ENCODE results near the gene UTP25. TPM values are rescaled to one million over a fixed set of nuclear protein-coding genes. Genes with fewer than 3 reads are reported as not detected.

Gene UTP25
- total RNA-seq, 4 donors from 2014 or later = 9.9 to 12.9 (median 11.1) TPM

GRCh38 chr1:209878964-209879363, 51.2 kb downstream of the UTP25 start:
- no peak for TF ChIP-seq CTCF (IDR thresholded peaks at IDR 0.05)
- no peak for TF ChIP-seq POLR2A (IDR thresholded peaks at IDR 0.05)
- H3K4me3 ChIP-seq (ENCODE audit: low read depth, poor library complexity, severe bottlenecking) = no peak overlapping the region
- intact Hi-C loops (cut with DNase I; ENCODE audit: low total_unique reads) = no loop called here
- 64 to 100% methylated on average over 1 of the region's 1 CpG for WGBS, 2 donors
- DNase-seq (ENCODE audit: low spot score in 2 of 2) = no peak

- intact Hi-C loops (cut with DNase I; ENCODE audit: low total_unique reads) = no loop called here
- no peak for DNase-seq (ENCODE audit: low spot score in 2 of 2)
- 64 to 69% methylated on average over 12 of the region's 12 CpGs for WGBS, 2 donors
- H3K4me3 ChIP-seq (ENCODE audit: low read depth, poor library complexity, severe bottlenecking) = no peak overlapping the region
- no peak for TF ChIP-seq CTCF (IDR thresholded peaks at IDR 0.05)
- no peak for TF ChIP-seq POLR2A (IDR thresholded peaks at IDR 0.05)
These were observed 51.8 kb downstream of the UTP25 start for GRCh38 chr1:209879539-209879938.

- WGBS, 2 donors = 79 to 82% methylated on average over 3 of the region's 3 CpGs
- TF ChIP-seq POLR2A (IDR thresholded peaks at IDR 0.05) (no peak), CTCF (IDR thresholded peaks at IDR 0.05) (no peak)
- no peak for DNase-seq (ENCODE audit: low spot score in 2 of 2)
- intact Hi-C loops (cut with DNase I; ENCODE audit: low total_unique reads) = no loop called here
- no peak overlapping the region for H3K4me3 ChIP-seq (ENCODE audit: low read depth, poor library complexity, severe bottlenecking)
These were observed 52.3 kb downstream of the UTP25 start for GRCh38 chr1:209880031-209880430.

- intact Hi-C loops (cut with DNase I; ENCODE audit: low total_unique reads) = no loop called here
- 77 to 83% methylated on average over 5 of the region's 5 CpGs for WGBS, 2 donors
- no peak for DNase-seq (ENCODE audit: low spot score in 2 of 2)
- no peak for TF ChIP-seq POLR2A (IDR thresholded peaks at IDR 0.05)
- no peak for TF ChIP-seq CTCF (IDR thresholded peaks at IDR 0.05)
- H3K4me3 ChIP-seq (ENCODE audit: low read depth, poor library complexity, severe bottlenecking) = no peak overlapping the region
These were observed 53.8 kb downstream of the UTP25 start for GRCh38 chr1:209881619-209882018.

DNA sequence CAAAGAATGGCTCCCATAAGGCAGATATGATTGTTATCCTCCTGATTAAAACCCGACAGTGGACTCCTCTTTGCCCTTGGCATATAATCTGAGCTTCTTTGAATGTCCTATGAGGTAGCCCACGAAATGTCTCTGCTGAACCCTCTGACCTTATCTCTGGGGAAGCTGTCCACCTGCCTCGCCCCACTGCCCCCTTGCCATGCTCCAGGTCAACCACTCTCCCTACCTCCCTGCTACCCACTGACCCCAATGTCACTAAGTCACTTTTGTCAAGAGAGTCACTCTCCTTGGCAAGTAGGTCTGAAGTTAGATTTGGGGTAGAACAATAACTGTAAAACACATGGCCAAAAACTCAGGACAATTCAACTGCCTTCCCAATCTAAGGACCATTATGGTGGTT, 54.5 kb downstream of the UTP25 start:
- no peak overlapping the region for H3K4me3 ChIP-seq (ENCODE audit: low read depth, poor library complexity, severe bottlenecking)
- DNase-seq (ENCODE audit: low spot score in 2 of 2) = no peak
- intact Hi-C loops (cut with DNase I; ENCODE audit: low total_unique reads) = no loop called here
- TF ChIP-seq POLR2A (IDR thresholded peaks at IDR 0.05) (no peak), CTCF (IDR thresholded peaks at IDR 0.05) (no peak)
- WGBS, 2 donors = 84 to 85% methylated on average over 3 of the region's 3 CpGs

GRCh38 chr1:209882942-209883340, 55.2 kb downstream of the UTP25 start:
- no peak for DNase-seq (ENCODE audit: low spot score in 2 of 2)

More at GRCh38 chr1:209882942-209883340, 55.2 kb downstream of the UTP25 start:
- H3K4me3 ChIP-seq (ENCODE audit: low read depth, poor library complexity, severe bottlenecking) = no peak overlapping the region
- 62 to 67% methylated on average over 2 of the region's 2 CpGs for WGBS, 2 donors
- TF ChIP-seq CTCF (IDR thresholded peaks at IDR 0.05) = no peak
- TF ChIP-seq POLR2A (IDR thresholded peaks at IDR 0.05) = no peak
- intact Hi-C loops (cut with DNase I; ENCODE audit: low total_unique reads) = no loop called here
